Activated naive CD4-positive, alpha-beta T cell treated with anti-CD3 and anti-CD28 coated beads, Interleukin-2, amount 50 U/mL, for 16 hours (primary cell): ENCODE data around the gene MORN1.
"Not testable (repeated sequence)": the region's sequence is repeated elsewhere in the genome, so short reads cannot be mapped to it uniquely, and the experiment has no call there.

Experiments used
- DNase-seq: peaks from one replicate; pipeline ENCODE4 v3.0.0-alpha.2; 2020

MORN1 gene

GRCh38 chr1:2302292-2302925, 88.9 kb downstream of the MORN1 start:
- DNase-seq = no peak

GRCh38 chr1:2301607-2302291, 89.6 kb downstream of the MORN1 start:
- no peak for DNase-seq

GRCh38 chr1:2300851-2301606, 90.3 kb downstream of the MORN1 start:
- peak; percentile 72 for DNase-seq

DNA sequence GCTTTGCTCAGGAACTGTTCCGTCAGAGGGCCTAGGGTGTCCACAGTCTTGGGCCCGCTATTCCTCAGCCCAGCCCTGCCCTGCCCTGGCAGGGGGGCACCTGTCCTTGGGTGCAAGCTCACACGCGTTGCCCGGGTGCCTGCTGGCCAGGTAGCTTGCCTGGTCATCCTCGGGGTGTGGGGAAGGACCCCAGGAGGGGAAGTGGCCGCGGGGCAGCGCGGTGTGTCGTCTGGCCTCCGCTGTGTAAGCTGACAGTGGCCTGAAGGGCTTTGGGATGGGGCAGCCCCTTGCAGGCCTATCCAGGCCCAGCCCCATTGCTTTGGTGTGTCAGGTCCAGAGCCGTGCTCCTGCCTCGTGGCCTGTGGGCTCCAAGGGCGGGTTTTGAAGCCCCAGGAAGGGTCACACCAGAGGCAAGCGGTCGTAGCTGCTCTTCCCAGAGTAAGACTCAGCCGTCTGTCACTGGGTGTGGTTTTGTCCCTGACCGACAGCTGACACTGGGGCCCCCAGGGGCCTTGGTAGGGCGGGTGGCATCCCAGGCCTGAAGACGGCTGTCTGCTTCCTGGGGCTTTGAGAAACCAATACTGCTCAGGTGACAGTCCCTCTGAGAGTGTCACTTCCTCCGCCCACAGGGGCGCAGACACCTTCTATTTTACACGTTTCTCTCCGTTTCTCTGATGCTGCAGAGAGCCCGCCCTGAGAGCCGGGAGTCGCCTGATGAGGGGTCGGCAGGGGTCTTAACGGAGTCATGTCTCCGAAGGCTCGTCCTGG, 91.2 kb downstream of the MORN1 start:
- DNase-seq = peak; percentile 78

DNA sequence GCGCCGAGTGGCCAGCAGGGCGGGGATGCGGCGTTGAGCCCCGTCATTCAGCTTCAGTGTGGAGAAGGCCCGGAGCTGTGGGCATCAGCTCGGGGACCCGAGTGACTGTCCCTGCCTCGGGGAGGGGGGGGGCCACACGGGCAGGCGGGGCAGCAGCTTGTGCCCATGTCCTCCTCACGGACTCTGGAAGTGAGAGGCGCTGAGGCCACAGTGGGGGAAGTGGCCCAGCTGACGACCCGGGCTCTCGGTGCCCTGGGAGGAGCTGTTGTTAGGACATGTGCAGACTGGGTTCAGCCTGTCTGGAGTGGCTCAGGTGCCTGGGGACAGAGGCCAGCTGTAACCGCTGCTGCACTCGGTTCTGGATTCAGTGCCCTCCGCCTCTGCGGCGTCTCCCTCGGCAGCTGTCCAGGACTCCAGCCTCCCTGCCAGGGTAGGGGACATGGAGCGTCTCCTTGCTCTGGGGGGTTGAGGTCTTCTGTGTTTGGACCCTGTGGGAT, 92.2 kb downstream of the MORN1 start:
- DNase-seq = no peak

- no peak for DNase-seq
These were observed 92.7 kb downstream of the MORN1 start for GRCh38 chr1:2298685-2299084.

GRCh38 chr1:2297246-2298011, 93.9 kb downstream of the MORN1 start:
- no peak for DNase-seq

DNA sequence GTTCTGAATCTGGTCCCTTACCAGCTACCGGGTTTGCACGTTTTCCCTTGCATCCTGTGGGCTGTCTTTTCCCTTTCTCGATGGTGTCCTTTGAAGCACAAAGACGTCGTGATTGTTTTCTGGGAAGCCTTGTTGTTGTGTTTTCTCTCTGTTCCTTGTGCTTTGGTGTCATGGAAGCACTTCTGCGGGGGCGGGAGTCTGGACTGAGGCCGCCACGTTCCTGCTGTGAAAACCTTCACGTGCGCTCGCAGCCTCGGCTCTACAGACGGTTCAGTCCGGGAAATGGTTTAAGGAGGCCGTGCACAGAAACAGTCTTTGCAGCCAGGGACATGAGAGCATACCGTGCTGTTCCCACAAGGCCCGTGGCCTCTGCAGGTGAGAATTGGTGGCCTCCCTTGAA, 94.7 kb downstream of the MORN1 start:
- DNase-seq = no peak

DNA sequence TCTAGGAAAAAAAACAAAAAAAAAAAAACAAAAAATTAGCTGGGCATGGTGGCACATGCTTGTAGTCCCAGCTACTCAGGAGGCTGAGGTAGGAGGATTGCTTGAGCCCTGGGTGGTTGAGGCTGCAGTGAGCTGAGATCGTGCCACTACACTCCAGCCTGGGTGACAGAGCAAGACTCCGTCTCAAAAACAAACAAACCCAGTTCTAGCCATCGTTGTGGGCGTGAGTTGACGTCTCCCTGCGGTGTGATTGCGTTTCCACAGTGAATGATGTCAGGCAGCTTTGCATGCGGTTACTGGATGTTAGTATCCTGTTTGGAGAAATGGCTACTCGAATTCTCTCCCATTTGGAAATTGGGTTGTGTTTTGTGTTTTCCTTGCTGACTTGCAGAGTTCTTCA, 95.1 kb downstream of the MORN1 start:
- not testable (repeated sequence) for DNase-seq

DNA sequence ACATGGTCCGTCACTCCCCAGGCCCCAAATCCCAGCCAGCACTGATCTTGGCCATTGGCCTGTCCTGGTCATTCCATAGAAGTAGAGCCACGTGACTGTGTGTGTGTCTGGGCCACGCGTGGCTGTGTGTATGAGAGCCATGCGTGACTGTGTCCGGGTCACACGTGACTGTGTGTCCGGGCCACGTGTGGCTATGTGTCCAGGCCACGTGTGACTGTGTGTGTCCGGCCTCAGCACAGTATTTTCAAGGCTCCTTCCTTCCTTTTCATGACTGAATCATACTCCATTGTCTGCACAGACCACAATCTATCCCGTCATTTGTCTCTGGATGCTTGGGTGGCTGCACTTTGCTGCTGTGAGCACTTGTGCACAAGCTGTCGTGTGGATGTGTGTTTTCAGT, 95.8 kb downstream of the MORN1 start:
- DNase-seq = no peak

- DNase-seq = no peak
These were observed 96.7 kb downstream of the MORN1 start for GRCh38 chr1:2294725-2295078.

DNA sequence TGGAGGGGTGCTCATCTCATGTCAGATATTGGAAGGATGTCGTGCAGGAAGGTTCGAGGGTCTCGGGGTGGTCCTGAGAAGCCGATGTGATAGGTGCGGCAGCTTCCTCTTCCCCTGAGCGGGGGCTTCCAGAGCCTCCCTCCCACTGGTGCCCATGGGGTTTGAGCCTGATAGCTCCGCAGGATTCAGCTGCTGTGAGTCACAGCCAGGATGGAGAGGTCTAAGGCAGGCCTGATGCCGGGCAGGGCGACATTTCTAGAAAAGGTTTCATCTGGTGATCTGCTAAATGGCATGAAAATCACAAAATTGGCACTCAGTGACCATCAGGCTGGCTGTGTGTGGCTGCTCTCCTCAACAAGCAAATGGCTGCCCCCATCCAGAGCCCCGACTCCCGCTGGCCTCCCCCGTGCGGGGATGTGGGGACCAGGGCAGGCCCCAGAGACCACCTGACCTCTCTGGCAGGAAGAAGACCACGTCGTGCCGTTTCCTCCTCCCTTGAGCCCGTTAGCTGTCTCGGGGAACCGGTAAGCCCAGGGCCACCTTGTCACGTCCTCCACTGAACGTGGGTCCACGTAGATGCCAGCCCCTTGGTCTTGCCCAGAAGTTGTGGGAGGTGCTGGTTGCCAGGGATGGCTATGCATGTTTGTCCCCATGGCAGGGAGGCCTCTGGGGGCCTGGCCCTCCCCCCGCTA, 97.2 kb downstream of the MORN1 start:
- DNase-seq = no peak

- no peak for DNase-seq
These were observed 98.5 kb downstream of the MORN1 start for GRCh38 chr1:2292725-2293450.

- no peak for DNase-seq
These were observed 99.8 kb downstream of the MORN1 start for GRCh38 chr1:2291577-2291976.

DNA sequence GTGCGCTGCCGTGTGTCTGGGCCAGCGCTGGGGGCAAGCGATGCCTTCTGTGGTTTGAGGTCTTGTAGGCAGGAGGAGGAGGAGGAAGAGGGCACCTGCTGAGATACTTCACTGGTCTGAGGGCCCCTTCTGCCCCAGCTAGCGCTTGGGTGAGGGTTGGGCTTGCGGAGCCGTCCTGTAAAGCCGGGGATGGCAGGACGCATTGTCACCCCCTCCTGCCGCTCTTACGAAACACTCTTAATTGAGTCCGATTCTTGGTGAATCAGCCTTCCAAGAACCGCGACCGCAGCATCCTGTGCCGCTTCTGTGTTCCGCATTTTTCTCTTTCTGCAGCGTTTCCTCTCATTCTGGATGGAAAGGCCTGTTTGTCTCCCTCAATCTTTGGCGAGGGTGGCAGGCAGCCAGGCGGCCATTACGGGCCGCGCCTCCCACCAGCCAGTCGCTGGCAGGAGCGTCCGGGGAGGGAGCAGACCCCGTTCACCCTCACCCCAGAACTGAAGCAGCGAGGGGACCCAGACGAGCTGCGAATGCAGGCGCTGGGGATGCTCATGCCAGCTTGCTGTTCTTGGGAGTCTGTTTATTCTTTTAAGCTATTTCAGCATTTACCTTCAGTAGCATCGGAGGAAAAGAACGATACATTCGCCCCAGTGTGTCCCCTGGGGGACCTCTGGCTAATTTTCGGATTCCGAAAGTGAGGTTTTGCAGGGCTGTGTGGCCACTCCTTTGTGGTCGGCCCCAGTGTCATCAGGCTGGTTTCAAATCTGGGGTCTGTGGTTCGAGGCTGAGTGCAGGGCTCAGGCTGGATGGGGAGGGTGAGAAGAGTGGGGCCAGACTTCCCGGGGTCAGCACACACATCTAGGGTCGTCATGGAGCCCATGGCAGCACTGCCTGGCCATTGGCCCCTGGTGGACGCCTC, 100.5 kb downstream of the MORN1 start:
- DNase-seq = peak; percentile 74

- no peak for DNase-seq
These were observed 101.2 kb downstream of the MORN1 start for GRCh38 chr1:2290171-2290578.

DNA sequence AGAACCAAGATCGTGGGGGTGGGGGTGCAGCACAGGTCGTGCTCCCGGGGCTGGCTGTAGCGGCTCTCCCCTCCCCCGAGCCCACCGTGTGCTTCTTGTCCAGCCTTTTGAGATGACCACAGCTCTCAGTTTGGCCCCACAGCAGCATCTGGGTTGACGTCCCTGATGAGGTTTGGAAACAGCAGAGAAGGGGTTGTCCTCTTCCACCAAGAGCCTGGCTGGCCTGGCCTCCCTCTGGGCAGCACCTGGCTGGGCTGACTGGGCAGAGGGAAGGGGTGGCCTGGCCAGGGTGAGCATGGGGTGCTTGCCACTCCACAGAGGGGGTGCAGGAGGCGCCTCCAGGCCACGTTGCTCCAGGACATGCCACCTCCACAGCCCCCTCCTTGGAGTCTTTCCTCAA, 101.7 kb downstream of the MORN1 start:
- DNase-seq = no peak

DNA sequence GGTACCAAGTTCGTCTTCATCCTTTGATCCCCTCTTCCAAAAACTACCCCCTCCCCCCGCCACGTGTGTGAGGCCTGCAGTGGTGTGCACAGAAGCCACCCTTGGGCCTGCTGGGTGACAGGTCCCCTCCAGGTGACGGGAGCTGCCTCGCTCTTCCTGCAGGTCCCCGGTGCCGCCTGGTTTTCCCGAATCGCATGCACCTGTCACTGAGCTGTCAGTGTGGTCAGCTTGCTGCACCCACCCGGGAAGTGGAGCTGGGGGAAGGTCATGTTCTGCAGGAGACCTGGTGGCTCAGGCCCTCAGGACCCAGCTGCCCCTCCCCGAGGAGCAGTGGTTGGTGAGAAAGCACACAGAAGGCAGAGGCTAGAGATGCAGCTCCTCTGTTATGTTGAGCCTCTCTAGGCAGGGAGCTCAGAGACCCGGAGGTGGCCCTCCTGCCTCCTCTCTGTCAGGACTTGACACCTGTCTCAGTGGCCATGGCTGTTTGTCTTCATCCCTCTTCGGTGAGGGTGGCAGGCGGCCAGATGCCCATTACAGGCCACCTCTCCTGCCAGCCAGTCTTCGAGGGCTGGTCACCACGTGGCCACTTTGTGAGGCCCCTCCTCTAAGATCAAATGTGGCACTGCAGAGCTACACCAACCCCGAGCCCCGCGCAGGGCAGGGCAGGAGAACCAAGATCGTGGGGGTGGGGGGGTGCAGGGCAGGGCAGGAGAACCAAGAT, 102.4 kb downstream of the MORN1 start:
- no peak for DNase-seq

DNA sequence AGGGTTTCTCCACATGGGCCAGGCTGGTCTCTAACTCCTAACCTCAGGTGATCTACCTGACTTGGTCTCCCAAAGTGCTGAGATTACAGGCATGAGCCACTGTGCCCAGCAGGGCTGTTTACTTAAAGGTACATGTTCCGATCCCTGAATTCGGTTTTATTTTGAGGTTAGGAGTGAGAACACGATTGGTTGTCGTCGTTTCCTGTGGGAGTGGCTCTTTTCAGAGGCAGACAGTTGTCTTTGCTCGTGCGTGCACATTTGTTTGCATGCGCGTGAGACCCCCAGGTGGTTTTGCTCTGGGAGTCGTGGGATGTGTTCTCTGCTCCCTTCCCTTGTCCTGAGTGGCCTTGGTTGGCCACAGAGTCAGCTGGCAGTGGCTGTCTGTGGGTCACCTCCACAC, 103.0 kb downstream of the MORN1 start:
- DNase-seq = no peak
